Effector memory CD8-positive, alpha-beta T cell (primary cell): ENCODE measurements around the gene EBF3.

Experiments used
- ATAC-seq: fragments of 150-1000 bp; cut with Tn5 transposase; replicated peaks from 2 replicates; pipeline ENCODE4 v1.10.0; 2021; ENCODE audit warnings: mild to moderate bottlenecking, moderate library complexity
- DNase-seq, 3 experiments: peaks; one replicate each; pipeline ENCODE4 v3.0.0; 2021
- H3K27ac Mint-ChIP-seq, 2 donors: one replicate each; pipeline ENCODE4 v1.8.0; 2022; ENCODE audit warnings: mild to moderate bottlenecking in 2 of 2, mixed read lengths in 2 of 2, moderate library complexity in 2 of 2
- H3K27me3 Mint-ChIP-seq, 2 donors: one replicate each; pipeline ENCODE4 v1.8.0; 2022; ENCODE audit warnings: mixed read lengths in 2 of 2
- H3K36me3 Mint-ChIP-seq: one replicate; pipeline ENCODE4 v1.8.0; 2022; ENCODE audit warnings: mild to moderate bottlenecking, moderate library complexity, mixed read lengths; ENCODE audit not compliant: insufficient read depth
- H3K4me1 Mint-ChIP-seq, 2 donors: one replicate each; pipeline ENCODE4 v1.8.0; 2022; ENCODE audit warnings: low read depth in 2 of 2, mixed read lengths in 2 of 2
- H3K4me3 Mint-ChIP-seq, 2 donors: one replicate each; pipeline ENCODE4 v1.8.0; 2022; ENCODE audit warnings: mild to moderate bottlenecking in 2 of 2, mixed read lengths in 2 of 2, moderate library complexity in 2 of 2
- H3K9me3 Mint-ChIP-seq, 2 donors: one replicate each; pipeline ENCODE4 v1.8.0; 2022; ENCODE audit warnings: mixed read lengths in 2 of 2

EBF3 gene

DNA sequence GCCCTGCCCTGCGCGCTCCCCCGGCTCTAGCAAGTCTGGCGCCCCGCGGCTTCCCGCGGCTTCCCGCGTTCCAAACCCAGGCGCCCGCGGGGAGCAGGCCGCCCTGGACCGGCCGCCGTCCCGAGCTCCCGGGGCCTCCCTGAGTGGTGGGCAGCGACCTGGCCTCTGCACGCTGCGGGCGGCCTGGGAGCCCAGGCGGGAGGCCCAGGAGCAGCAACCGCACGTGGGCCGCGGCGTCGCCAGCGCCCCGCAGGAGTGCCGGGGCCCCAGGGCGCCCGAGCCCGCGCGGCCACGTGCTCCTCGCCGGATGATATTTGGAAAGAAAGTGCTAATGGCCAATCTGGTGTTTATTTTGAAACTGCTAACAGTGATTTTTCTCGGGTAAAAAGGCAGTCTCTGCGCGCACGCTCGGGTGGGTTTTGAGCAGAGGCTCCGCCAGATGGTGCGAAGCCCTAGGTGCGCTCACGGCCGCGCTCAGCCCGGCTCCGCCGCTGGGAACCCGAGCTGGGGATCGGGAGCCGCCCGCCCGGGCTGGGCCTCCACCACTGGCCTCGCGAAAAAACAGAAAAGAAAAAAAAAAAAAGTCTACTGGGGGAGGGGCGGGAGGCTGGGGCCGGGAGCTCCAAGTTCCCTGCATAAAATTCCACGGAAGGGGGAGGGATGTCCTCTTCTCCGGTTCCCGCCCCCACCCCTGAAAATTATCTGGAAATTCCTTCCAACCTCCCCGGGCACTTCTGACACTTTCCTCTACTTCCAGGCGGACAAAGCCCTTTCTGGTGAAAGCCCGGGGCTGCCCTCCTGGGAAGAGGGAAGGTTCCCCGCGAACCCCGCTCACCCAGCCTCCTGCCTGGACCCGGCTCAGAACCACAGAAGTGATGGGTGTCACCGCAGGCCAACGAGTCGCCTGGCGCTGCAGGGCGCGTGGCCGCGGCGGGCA, 4.3 kb downstream of the EBF3 start:
- peaks cover 7% of the 10 kb centered on the region for H3K36me3 Mint-ChIP-seq
- peak overlapping the region in 1 of 2 donors; percentile 59 for H3K4me3 Mint-ChIP-seq
- no peak overlapping the region for H3K27ac Mint-ChIP-seq
- no peak for ATAC-seq
- no peaks in the 10 kb centered on the region for H3K9me3 Mint-ChIP-seq
- H3K4me1 Mint-ChIP-seq = peaks cover 16 to 19% of the 10 kb centered on the region in 2 donors
- H3K27me3 Mint-ChIP-seq = peaks cover 63 to 85% of the 10 kb centered on the region in 2 donors
- no peak for DNase-seq

DNA sequence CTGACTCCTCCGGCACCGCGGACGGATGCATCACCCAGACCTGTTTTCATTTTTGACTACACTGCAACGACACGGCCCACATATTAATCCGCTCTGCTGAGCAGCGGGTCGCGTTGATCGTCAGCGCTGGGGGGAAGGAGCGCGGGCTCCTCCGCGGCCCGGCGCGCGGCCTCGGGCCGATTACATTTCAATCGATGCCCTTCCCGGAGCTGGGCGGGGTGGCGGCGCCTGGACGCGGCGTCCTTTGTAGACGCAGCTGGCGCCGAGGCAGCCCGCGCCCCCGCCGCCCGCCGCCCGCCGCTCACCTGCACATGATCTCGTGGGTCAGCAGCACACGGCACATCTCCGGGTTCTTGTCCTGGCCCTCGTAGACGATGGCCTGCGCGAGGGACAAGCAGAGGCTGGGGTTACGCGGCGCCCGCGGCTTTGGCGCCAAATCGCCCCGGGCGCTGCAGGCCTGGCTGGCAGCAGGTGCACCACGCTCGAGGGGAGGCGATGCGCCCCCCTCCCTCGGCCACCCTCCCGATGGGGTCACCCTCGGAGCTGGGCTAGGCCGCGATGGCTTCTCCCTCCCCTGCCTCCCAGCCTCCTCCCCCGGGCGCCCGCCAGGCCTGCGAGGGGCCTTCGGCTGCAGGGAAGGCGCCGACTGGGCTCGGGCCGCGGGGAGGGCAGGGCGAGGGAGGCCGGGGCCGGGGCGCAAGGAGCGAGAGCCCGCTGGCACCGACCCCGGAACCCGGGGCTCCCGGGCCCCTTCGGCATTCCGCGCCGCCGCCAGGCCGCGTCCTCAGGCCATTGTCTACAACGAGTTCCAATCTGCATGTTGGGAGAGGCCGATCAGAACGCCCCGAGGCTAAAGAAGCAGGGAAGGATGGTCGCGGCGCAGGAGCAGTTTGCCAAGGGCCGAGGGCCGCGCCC, 5.2 kb downstream of the EBF3 start:
- peaks cover 13 to 19% of the 10 kb centered on the region in 2 donors for H3K4me1 Mint-ChIP-seq
- peak overlapping the region; percentile 43 to 53 for H3K4me3 Mint-ChIP-seq
- H3K27me3 Mint-ChIP-seq = peaks cover 71 to 86% of the 10 kb centered on the region in 2 donors
- peaks cover 4% of the 10 kb centered on the region for H3K36me3 Mint-ChIP-seq
- DNase-seq (no peak), ATAC-seq (no peak)
- H3K27ac Mint-ChIP-seq = no peak overlapping the region
- no peaks in the 10 kb centered on the region for H3K9me3 Mint-ChIP-seq

DNA sequence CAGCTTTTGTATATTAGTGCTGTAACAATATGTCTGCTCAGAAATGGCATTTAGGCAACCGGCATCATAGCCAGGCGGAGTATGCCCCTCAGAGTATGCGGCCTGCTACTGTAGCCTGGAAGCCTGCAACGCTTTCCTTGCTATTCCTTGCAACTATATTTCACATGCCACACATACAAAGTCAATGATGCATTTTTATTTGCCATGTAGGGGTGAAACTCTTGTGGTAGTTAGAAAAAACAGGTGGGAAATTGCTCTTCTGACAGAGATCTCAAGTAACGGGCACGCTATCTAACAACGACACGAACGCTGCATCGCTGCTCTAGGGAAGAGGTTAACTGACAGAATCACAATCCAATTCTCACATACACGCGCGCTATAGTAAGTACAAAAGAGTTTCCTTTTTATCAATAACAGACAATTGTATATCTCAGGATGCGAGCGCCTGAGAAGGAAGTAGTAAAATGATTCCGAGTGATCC, 5.9 kb downstream of the EBF3 start:
- no peak for DNase-seq
- Mint-ChIP-seq H3K36me3 (peaks cover 4% of the 10 kb centered on the region), H3K9me3 (no peaks in the 10 kb centered on the region), H3K27ac (no peak overlapping the region), H3K27me3 (peaks cover 72 to 88% of the 10 kb centered on the region in 2 donors), H3K4me3 (peak overlapping the region; percentile 43 to 53), H3K4me1 (peaks cover 11 to 19% of the 10 kb centered on the region in 2 donors)
- ATAC-seq = no peak

DNA sequence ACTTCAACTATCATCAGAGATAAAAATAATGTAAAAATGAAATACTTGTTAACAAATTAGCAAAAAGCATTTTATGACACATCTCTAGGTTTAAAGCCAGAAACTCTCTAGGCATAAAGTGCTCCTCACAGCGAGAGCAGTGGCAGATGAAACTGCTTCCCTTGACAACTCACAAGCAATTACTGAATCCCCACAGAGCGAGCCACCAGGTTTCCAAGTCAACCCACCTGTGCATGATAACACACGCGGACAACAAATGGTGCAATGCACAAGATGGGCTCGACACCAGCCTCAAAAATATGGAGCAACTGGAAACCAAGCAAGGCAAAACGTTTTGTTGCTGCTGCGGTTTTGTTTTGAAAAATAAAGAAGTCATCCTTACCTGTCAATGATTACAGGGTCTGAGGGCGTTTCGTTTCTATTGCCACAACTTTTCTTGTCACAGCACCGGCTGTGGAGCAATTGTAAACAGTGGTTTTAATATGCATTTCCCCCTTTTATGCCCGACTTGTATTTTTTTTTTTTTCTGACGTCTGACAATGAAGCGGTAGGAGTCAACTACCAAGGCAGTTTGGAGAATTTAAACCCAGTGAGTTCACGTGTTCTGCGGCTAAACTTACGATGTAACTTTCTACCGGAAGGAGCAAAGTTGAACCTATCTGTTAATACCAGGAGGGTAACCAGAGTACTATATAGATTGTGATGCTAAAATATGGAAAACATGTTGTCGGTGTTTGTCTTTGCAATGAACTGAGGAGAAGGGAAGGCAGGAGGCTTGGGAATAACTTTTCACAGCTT, 7.0 kb downstream of the EBF3 start:
- no peaks in the 10 kb centered on the region for H3K9me3 Mint-ChIP-seq
- H3K4me1 Mint-ChIP-seq = peaks cover 6 to 14% of the 10 kb centered on the region in 2 donors
- DNase-seq (no peak), ATAC-seq (no peak)
- peaks cover 70 to 87% of the 10 kb centered on the region in 2 donors for H3K27me3 Mint-ChIP-seq
- no peak overlapping the region for H3K27ac Mint-ChIP-seq
- H3K4me3 Mint-ChIP-seq = no peak overlapping the region
- H3K36me3 Mint-ChIP-seq = no peaks in the 10 kb centered on the region

DNA sequence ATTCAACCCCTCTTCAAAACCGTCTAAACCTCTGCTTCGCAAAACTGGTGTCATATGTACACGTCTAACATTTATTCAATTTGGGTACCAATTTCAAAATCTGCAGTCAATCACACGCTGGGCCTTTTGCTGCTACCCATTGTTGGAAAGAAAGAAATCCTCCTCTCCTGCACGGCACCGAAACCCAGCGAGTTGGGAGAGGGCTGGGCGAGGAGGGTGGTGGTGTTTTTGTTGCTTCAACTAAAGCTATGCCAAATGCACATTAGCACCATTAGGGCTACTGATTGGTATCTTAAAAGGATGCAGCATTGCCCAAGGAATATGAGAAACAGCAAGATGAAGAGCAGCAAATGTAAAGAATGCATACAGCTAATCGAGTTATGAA, 7.8 kb downstream of the EBF3 start:
- DNase-seq (no peak), ATAC-seq (no peak)
- Mint-ChIP-seq H3K9me3 (no peaks in the 10 kb centered on the region), H3K36me3 (no peaks in the 10 kb centered on the region), H3K27ac (no peak overlapping the region), H3K4me1 (peaks cover 6 to 14% of the 10 kb centered on the region in 2 donors), H3K4me3 (no peak overlapping the region), H3K27me3 (peaks cover 66 to 87% of the 10 kb centered on the region in 2 donors)

DNA sequence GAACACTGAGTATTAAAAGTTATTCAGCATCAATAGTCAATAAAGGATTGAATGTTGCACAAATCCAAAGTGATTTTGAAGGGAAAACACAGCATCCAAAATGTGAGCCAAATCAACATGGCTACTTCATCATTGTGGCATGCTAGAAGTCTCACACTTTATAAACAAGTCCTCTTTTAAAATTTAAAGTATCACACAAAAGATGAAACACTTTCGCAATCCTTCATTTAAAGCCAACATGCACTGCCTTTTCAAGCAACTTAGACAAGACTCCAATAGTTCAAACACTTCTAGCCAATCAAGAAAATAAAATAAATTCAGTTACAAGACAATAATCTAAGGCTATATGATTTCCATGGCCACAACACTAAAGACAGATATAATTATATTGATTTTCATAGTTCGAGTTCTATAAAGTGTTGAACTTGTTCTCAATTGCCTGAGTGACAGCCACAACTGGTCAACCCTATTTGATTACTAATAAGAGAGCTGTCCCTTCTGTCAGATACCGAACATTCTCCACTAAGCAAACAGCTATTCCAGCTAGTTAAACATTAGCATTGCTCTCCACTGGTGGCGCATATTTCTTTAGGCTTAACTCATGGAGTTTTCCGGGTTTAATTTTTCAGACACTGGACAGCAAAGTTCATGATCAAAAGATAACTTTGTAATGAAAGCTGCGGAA, 8.3 kb downstream of the EBF3 start:
- no peaks in the 10 kb centered on the region for H3K36me3 Mint-ChIP-seq
- H3K27ac Mint-ChIP-seq = no peak overlapping the region
- no peaks in the 10 kb centered on the region for H3K9me3 Mint-ChIP-seq
- H3K27me3 Mint-ChIP-seq = peaks cover 66 to 87% of the 10 kb centered on the region in 2 donors
- peaks cover 6 to 12% of the 10 kb centered on the region in 2 donors for H3K4me1 Mint-ChIP-seq
- DNase-seq = no peak
- no peak overlapping the region for H3K4me3 Mint-ChIP-seq
- ATAC-seq = no peak

DNA sequence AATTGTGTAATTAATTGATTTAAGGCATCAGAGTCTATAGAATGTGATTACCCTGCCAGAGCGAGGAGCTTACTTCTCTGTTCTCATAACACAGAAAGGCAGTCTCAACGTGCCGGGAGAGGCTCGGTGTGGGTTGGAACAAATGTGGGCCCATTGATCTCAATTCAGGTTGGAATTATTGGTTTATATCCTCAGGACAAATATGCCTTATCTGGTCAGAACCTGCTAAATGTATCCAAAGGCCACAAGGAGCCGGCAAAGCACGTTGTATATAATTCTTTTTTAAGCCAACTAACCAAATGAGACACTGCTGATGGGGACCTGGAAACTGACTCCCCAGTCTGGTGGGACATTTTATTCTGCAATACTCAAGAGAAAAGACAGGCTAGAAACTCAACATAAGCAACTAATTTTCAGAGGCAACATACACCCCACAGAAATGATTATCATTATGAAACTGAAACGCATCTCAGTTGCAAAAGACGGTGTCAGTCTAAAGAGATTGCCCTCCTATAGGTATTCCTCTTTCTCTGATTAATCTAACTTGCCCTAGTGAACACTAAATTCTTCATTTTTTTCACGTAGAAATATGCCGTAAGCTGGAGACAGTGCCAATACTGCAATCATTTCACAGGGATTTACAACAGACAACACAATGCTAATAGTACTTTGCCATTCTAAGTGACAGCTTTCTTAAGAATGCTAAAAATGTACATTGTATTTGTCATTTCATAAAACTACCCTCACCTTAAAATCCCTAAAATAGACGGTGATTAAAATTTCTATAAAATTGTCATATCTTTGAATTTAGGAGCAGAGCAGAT, 9.4 kb downstream of the EBF3 start:
- peaks cover 63 to 81% of the 10 kb centered on the region in 2 donors for H3K27me3 Mint-ChIP-seq
- H3K27ac Mint-ChIP-seq = no peak overlapping the region
- H3K4me3 Mint-ChIP-seq = no peak overlapping the region
- ATAC-seq = no peak
- peaks cover 4 to 5% of the 10 kb centered on the region in 2 donors for H3K4me1 Mint-ChIP-seq
- DNase-seq = no peak
- no peaks in the 10 kb centered on the region for H3K36me3 Mint-ChIP-seq
- no peaks in the 10 kb centered on the region for H3K9me3 Mint-ChIP-seq

DNA sequence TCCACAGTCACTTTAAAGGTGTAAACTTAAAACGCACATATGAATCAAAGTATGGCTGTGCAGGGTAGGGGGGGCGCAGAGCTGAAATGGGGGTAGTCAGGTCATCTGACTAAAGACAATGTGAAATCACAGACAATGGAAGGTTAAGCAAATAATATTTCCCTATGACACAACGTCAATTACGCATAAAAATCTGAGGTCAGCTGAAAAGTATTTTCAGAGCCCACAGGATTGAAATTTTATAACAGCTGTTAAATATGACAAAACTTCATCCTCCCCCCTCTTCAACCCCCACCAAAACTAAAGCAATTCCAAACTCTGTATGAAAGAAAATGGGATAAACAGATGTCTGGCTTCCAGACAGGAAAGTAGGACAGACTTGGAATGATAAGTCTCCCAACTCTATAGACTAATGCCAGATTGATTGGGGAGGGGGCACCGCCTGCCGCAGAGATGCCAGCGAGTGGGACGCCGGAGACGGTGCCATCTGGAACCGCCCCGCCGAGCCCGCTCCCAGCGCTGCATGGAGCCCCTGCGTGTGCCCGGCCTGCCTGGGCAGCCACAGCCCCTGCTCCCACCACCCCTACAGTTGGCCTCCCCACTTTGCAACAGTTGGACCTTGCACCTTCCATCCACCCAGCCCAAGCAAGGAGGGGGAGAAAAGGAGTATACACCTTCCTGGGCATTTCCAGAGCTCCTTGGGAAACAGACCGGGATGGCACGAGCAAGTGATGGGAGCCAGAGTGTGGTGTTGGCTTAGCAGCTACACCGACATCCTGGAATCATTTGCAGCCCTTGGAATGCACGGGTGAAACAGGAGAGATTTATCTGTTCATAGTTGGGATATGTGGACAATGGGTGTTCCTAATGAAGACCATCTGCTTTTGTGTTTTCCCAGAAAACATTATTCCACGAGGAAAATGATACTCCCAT, 10.7 kb downstream of the EBF3 start:
- ATAC-seq = no peak
- peaks cover 61 to 90% of the 10 kb centered on the region in 2 donors for H3K27me3 Mint-ChIP-seq
- no peak overlapping the region for H3K27ac Mint-ChIP-seq

DNA sequence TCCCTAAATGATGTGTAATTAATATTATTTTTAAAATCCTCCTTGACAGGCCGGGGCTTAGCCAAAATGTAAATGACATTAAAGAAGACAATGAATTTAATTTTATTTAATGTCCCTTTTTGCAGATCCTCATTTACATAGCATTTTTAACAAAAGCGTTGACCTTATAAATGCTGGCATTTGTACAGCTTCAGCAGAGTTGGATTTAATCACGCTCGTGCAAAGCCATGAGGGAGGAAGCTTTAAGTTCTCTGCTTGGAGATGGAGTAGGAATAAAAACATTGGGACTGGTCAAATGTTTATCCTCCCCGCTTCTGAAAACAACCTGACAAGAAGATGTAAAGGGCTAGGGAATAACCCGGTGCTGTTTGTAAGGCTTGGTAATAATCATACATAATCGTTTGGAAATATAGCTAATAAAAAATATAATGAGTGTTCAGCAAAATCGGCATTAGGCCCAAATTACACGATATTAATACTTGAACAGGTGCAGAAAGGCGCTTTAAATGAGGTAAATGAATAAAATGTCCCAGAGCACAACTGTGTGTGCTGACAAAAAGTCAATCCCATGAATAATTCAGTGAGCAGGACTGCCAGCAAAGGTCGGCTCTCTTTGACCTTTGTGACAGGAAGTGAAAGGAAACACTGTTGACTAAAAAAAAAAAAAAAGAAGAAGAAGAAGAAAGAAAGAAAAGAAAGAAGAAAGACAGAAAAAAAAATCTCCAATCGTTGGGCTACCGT, 11.5 kb downstream of the EBF3 start:
- no peaks in the 10 kb centered on the region for H3K36me3 Mint-ChIP-seq
- no peak for ATAC-seq

More for the DNA sequence above, 10.7 kb downstream of the EBF3 start:
- H3K36me3 Mint-ChIP-seq = no peaks in the 10 kb centered on the region
- H3K4me1 Mint-ChIP-seq = peaks cover 3 to 4% of the 10 kb centered on the region in 2 donors
- DNase-seq = no peak
- H3K4me3 Mint-ChIP-seq = no peak overlapping the region
- no peaks in the 10 kb centered on the region for H3K9me3 Mint-ChIP-seq

DNA sequence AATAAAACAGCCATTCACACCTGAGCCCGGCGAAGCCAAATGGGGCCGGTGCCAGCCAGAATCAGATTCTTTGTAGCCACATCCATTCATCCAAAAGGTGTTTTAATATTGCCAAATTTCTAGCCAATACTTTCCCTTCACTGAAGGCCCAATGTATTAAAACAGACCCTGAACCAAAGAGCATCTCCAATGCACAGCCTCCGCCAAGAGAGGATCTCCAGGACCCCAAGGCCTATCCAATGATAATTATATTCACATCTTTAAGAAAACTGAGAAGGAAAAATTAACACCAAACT, 12.2 kb downstream of the EBF3 start:
- H3K9me3 Mint-ChIP-seq = no peaks in the 10 kb centered on the region
- peaks cover 47 to 80% of the 10 kb centered on the region in 2 donors for H3K27me3 Mint-ChIP-seq
- H3K36me3 Mint-ChIP-seq = no peaks in the 10 kb centered on the region
- DNase-seq (no peak), ATAC-seq (no peak)
- no peak overlapping the region for H3K4me3 Mint-ChIP-seq
- no peak overlapping the region for H3K27ac Mint-ChIP-seq
- H3K4me1 Mint-ChIP-seq = no peaks in the 10 kb centered on the region

More for the DNA sequence above, 11.5 kb downstream of the EBF3 start:
- DNase-seq = no peak
- Mint-ChIP-seq H3K27ac (no peak overlapping the region), H3K9me3 (no peaks in the 10 kb centered on the region), H3K4me3 (no peak overlapping the region), H3K4me1 (no peaks in the 10 kb centered on the region), H3K27me3 (peaks cover 54 to 87% of the 10 kb centered on the region in 2 donors)
